Measurements from ENCODE around the gene TSPYL2. TPM values are rescaled to one million over a fixed set of nuclear protein-coding genes. Genes with fewer than 3 reads are reported as not detected.
A peak's percentile ranks its signal among the peaks of the same experiment; 100 is the strongest.

The TSPYL2 gene
- polyA plus RNA-seq, 2 of the 4 experiments (the other 2 are of a cell fraction): 24.9 to 27.2 TPM

DNA sequence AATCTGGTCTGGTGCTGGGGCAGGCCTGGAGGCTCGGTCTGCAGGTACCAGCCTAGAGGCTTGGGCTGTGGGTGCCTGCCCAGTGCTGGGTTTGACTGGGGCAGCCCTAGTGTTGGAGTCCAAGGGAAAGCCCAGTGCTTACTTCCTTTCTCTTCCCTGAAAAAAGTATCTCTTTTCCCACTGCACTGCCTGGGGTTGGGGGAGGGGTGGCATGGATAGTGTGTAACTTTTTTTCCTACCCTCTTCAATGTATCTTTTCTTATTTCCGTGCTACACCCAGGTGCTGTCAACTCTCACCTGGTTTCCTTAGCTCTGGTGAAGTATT lies 33.3 kb downstream of the TSPYL2 start:
- peak; percentile 28 for FAIRE-seq
- no peak for TF ChIP-seq FOSL2 (IDR thresholded peaks at IDR 0.05)
- no peak for TF ChIP-seq FOSL2 (CRISPR knock-in tag; IDR thresholded peaks at IDR 0.05)
- no peak for TF ChIP-seq CBX8 (IDR thresholded peaks at IDR 0.05)
- no peak for TF ChIP-seq POLR2A (IDR thresholded peaks at IDR 0.05; ENCODE audit: low read length)
- TF ChIP-seq, protein P1, sequence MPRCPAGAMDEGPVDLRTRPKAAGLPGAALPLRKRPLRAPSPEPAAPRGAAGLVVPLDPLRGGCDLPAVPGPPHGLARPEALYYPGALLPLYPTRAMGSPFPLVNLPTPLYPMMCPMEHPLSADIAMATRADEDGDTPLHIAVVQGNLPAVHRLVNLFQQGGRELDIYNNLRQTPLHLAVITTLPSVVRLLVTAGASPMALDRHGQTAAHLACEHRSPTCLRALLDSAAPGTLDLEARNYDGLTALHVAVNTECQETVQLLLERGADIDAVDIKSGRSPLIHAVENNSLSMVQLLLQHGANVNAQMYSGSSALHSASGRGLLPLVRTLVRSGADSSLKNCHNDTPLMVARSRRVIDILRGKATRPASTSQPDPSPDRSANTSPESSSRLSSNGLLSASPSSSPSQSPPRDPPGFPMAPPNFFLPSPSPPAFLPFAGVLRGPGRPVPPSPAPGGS (IDR thresholded peaks at IDR 0.05): no peak
- no peak for TF ChIP-seq POLR2AphosphoS2 (conservative IDR thresholded peaks at IDR 0.05; ENCODE audit: low read length)
- TF ChIP-seq, protein P2, sequence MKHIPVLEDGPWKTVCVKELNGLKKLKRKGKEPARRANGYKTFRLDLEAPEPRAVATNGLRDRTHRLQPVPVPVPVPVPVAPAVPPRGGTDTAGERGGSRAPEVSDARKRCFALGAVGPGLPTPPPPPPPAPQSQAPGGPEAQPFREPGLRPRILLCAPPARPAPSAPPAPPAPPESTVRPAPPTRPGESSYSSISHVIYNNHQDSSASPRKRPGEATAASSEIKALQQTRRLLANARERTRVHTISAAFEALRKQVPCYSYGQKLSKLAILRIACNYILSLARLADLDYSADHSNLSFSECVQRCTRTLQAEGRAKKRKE (CRISPR knock-in tag; IDR thresholded peaks at IDR 0.05; ENCODE audit: low read depth): no peak
- TF ChIP-seq, protein P3, sequence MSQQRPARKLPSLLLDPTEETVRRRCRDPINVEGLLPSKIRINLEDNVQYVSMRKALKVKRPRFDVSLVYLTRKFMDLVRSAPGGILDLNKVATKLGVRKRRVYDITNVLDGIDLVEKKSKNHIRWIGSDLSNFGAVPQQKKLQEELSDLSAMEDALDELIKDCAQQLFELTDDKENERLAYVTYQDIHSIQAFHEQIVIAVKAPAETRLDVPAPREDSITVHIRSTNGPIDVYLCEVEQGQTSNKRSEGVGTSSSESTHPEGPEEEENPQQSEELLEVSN (IDR thresholded peaks at IDR 0.05; ENCODE audit: borderline replicate concordance, low read depth): no peak
- TF ChIP-seq ZSCAN20 (CRISPR knock-in tag; IDR thresholded peaks at IDR 0.05): no peak
- TF ChIP-seq MAZ (IDR thresholded peaks at IDR 0.05; ENCODE audit: borderline replicate concordance, low read depth, low read length): no peak
- TF ChIP-seq, protein P4, sequence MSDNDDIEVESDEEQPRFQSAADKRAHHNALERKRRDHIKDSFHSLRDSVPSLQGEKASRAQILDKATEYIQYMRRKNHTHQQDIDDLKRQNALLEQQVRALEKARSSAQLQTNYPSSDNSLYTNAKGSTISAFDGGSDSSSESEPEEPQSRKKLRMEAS (IDR thresholded peaks at IDR 0.05): no peak
- no peak for TF ChIP-seq FOSB (CRISPR knock-in tag; IDR thresholded peaks at IDR 0.05)
- CTCF ChIA-PET: no interaction called here
- no peak for DNase-seq (ENCODE audit: low read depth in 1 of 2, low spot score in 1 of 2)
- Histone ChIP-seq H3K4me3 (no peak overlapping the region), H3K27ac (no peak overlapping the region), H3K4me1 (no peaks in the 10 kb centered on the region), H3K9me3 (no peaks in the 10 kb centered on the region), H3K4me2 (no peak overlapping the region)
- POLR2A ChIA-PET: no interaction called here
- WGBS (ENCODE audit: missing lambda C conversion rate): 70% methylated on average over 2 of the region's 2 CpGs
- no peak for ATAC-seq

DNA sequence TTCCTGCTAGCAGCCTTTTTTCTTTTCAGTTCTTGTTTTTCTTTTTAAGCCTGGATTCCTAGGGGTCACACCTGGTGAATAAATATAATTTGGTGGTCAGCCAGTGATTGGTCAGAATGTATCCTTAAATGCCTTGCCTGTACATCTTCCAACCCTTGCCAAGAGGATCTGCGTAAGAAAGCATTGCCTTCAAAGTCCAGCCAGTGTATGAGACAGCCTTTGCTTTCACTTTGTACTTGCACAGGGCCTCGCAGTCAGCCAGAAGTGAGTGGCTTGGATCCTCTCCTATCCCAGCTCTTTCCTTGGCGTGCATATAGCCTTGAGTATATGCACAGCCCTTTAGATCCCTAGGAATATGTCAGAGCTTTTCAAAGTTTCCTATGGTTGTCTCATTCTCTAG lies 33.9 kb downstream of the TSPYL2 start:
- TF ChIP-seq ZC3H11A (IDR thresholded peaks at IDR 0.05) (no peak), RNF2 (IDR thresholded peaks at IDR 0.05; ENCODE audit: borderline replicate concordance, low read depth) (no peak), CHD2 (IDR thresholded peaks at IDR 0.05; ENCODE audit: low read length, partially characterized antibody) (no peak), CEBPB (IDR thresholded peaks at IDR 0.05) (no peak), POLR2AphosphoS2 (conservative IDR thresholded peaks at IDR 0.05; ENCODE audit: low read length) (no peak), NR3C1 (IDR thresholded peaks at IDR 0.05) (no peak)
- ChIA-PET CTCF (no interaction called here), POLR2A (no interaction called here)
- Histone ChIP-seq H3K9me3 (no peaks in the 10 kb centered on the region), H3K4me2 (no peak overlapping the region), H3K4me1 (no peaks in the 10 kb centered on the region), H3K27ac (no peak overlapping the region), H3K4me3 (no peak overlapping the region)
- no peak for DNase-seq (ENCODE audit: low read depth in 1 of 2, low spot score in 1 of 2)
- peak; percentile 32 for FAIRE-seq
- no peak for ATAC-seq
- 79% methylated on average over 3 of the region's 3 CpGs for WGBS (ENCODE audit: missing lambda C conversion rate)

DNA sequence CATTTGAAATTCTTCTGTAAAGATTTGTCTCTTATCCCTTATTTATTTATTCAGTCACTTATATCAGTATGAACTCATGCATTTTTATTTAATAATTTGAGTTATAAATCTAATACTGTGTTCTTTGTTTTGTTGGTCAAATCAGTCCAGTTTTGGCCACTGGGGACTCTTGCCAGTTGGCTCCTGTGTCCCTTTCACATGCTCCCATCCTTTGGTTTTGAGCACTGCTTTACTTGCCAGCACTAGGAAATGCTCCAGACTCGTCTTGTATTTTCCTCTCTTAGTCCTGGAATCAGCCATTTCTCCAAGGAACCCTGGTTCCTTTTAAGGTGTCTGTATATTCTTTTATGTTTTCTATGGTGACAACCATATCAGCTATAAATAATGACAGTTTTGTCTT lies 39.8 kb downstream of the TSPYL2 start:
- ChIA-PET CTCF (no interaction called here), POLR2A (no interaction called here)
- TF ChIP-seq, protein P5, sequence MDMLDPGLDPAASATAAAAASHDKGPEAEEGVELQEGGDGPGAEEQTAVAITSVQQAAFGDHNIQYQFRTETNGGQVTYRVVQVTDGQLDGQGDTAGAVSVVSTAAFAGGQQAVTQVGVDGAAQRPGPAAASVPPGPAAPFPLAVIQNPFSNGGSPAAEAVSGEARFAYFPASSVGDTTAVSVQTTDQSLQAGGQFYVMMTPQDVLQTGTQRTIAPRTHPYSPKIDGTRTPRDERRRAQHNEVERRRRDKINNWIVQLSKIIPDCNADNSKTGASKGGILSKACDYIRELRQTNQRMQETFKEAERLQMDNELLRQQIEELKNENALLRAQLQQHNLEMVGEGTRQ (IDR thresholded peaks at IDR 0.05): no peak
- FAIRE-seq (peak; percentile 28), ATAC-seq (no peak), DNase-seq (ENCODE audit: low read depth in 1 of 2, low spot score in 1 of 2) (no peak)
- no peak overlapping the region for H3K4me3 ChIP-seq
- H3K9me3 ChIP-seq: peaks cover 7% of the 10 kb centered on the region; the same call in 2 of the 3 replicates
- no peaks in the 10 kb centered on the region for H3K4me1 ChIP-seq
- H3K27ac ChIP-seq: no peak overlapping the region
- no peak overlapping the region for H3K4me2 ChIP-seq
- 29% methylated on average over 1 of the region's 1 CpG for WGBS (ENCODE audit: missing lambda C conversion rate)

DNA sequence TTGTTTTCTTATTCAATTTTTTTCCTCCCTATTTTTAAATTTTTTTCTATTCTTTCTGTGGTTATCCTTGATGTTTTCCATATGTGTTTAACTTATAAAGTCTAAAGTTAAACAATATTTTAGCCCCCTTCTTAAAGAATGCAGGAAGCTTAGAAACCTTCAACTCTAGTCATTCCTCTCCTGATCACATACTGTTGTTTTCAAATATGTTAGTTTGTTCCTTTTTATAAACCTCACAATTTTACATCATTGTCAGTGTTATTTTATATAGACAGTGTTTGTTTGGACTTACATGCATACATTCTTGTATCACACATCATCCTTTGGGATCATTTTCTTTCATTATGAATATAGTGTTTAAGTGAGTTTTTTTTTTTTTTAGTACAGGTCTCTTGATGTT lies 43.3 kb downstream of the TSPYL2 start:
- H3K9me3 ChIP-seq: peaks cover 7% of the 10 kb centered on the region; the same call in 2 of the 3 replicates
- ChIA-PET POLR2A (no interaction called here), CTCF (no interaction called here)
- FAIRE-seq: no peak
- no peak overlapping the region for H3K4me3 ChIP-seq
- no peak for ATAC-seq
- H3K4me2 ChIP-seq: no peak overlapping the region
- H3K27ac ChIP-seq: no peak overlapping the region
- TF ChIP-seq TFCP2L1 (CRISPR knock-in tag; IDR thresholded peaks at IDR 0.05) (no peak), RNF2 (IDR thresholded peaks at IDR 0.05; ENCODE audit: borderline replicate concordance, low read depth) (no peak), JUN (IDR thresholded peaks at IDR 0.05) (no peak)
- TF ChIP-seq, protein P6, sequence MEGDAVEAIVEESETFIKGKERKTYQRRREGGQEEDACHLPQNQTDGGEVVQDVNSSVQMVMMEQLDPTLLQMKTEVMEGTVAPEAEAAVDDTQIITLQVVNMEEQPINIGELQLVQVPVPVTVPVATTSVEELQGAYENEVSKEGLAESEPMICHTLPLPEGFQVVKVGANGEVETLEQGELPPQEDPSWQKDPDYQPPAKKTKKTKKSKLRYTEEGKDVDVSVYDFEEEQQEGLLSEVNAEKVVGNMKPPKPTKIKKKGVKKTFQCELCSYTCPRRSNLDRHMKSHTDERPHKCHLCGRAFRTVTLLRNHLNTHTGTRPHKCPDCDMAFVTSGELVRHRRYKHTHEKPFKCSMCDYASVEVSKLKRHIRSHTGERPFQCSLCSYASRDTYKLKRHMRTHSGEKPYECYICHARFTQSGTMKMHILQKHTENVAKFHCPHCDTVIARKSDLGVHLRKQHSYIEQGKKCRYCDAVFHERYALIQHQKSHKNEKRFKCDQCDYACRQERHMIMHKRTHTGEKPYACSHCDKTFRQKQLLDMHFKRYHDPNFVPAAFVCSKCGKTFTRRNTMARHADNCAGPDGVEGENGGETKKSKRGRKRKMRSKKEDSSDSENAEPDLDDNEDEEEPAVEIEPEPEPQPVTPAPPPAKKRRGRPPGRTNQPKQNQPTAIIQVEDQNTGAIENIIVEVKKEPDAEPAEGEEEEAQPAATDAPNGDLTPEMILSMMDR (IDR thresholded peaks at IDR 0.05): no peak
- no peaks in the 10 kb centered on the region for H3K4me1 ChIP-seq
- no peak for DNase-seq (ENCODE audit: low read depth in 1 of 2, low spot score in 1 of 2)
